HG03139 (cell line): ENCODE data around the gene PPP2R5D.
A peak's percentile ranks its signal among the peaks of the same experiment; 100 is the strongest.
"Not testable (repeated sequence)": the region's sequence is repeated elsewhere in the genome, so short reads cannot be mapped to it uniquely, and the experiment has no call there.

Experiments
- ATAC-seq: cut with Tn5 transposase; IDR thresholded peaks from one replicate; pipeline ENCODE4 v1.9.1; 2021; ENCODE audit not compliant: unreplicated experiment

PPP2R5D gene

DNA sequence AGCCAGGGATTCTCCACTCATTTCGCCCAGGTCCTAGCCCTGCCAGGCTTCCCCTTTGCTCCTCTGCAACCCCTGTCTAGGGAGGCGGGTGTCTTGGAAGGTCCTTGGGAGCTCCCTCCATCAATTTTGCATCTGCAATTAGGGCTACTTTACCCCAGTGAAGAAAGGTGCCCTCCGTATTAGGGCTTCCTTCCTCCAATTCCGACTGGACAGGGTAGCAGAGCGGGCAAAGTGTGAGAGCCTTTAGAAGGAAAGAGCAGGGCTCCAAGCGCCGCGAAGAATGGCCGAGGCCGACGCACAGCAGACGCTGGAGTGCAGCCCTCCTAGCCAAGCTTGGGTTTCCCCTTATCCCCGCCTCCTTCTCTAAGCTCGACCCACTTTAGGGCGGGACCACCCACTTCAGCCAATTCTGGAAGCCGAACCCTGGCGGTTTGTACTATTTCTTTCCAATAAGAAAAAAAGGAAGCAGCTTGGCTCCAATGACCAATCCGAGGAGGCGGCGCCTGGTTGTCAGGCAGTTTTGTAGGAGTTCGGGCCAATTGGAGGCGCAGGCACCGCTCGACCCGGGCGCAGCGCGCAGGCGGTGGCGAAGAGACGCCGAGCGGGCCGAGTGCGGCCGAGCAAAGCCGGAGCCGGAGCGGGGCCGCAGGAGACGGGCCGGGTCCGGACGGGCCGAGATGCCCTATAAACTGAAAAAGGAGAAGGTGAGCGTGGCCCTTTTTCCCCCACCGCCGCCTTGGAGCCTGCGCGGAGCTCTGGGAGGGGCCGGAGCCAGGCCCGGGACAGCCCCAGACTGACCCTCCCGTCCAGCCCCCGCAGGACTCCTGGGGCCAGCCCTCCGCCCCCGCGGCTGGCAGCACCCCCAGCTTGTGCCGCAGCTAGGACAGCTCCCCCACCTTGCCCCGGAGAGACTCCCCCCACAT is at the start of gene PPP2R5D:
PPP2R5D (plus strand) TSS at position 570 of the 923 bp plus-strand sequence; CDS start at position 678, 108 bp downstream.
- ATAC-seq: peak; percentile 87

DNA sequence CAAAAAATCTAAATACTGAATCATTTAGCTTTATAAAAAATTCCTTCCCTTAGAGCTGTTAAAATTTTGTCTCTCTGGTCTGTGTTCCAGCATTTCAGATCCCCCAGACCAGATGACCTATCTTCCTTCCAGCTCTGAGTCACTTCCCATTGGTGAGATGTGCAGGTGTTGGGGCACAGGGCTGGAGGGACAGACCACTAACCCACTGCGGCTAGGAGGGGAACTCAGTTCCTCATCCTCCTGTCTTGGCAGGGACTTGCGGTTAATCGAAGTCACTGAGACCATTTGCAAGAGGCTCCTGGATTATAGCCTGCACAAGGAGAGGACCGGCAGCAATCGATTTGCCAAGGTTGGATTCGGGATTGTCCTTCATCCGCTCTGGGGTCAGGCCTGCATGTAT is 49.0 kb upstream of the PPP2R5D start:
- ATAC-seq: no peak

DNA sequence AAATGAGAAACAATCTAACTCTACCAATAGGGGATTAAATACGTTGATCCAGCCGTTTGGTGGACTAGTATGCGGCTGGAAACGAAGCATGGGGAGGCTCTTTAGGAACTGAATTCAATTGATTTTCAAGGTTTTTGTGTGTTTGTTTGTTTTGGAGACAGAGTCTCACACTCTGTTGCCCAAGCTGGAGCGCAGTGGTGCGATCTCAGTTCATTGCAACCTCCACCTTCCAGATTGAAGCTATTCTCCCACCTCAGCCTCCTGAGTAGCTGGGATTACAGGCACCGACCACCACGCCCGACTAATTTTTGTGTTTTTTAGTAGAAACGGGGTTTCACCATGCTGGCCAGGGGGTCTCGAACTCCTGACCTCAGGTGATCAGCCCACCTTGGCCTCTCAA is 48.0 kb upstream of the PPP2R5D start:
- no peak for ATAC-seq

DNA sequence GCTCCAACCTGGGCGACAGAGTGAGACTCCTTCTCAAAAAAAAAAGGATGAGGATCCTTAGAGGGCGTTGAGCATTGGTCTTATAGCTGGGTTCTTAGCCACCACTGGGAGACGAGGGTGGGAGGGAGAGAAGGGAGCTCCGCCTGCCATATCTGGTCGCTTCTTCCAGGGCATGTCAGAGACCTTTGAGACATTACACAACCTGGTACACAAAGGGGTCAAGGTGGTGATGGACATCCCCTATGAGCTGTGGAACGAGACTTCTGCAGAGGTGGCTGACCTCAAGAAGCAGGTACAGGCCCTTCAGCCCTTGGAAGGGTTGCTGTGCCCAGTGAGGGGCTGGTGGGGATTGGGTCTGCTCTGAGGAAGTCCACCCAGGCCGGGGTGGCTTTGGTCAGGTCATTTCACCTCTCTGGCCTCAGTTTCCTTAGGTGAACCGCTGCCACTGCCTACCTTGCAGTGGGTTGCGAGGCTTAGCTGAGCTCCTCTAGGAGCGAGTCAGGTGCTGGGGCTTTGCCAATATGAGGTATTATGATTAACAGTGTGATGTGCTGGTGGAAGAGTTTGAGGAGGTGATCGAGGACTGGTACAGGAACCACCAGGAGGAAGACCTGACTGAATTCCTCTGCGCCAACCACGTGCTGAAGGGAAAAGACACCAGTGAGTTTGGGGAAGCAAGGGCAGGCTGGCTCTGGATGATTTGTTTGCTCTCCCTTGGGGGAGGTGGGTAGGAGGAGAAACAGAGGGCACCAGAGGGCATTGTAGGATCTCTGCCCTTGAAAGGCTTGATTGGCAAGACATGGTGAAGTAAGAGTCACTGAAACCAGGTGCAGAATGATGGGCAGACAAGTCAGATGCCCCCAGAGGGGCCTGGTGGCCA is 46.6 kb upstream of the PPP2R5D start:
- ATAC-seq: no peak

DNA sequence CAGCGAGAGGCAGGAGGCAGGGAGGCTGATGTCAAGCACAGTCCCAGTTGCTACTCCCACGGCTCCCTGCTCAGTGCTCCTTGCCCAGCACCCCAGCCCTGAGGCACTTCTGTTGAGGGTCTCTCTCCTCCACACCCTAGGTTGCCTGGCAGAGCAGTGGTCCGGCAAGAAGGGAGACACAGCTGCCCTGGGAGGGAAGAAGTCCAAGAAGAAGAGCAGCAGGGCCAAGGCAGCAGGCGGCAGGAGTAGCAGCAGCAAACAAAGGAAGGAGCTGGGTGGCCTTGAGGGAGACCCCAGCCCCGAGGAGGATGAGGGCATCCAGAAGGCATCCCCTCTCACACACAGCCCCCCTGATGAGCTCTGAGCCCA is 46.0 kb upstream of the PPP2R5D start:
- no peak for ATAC-seq

DNA sequence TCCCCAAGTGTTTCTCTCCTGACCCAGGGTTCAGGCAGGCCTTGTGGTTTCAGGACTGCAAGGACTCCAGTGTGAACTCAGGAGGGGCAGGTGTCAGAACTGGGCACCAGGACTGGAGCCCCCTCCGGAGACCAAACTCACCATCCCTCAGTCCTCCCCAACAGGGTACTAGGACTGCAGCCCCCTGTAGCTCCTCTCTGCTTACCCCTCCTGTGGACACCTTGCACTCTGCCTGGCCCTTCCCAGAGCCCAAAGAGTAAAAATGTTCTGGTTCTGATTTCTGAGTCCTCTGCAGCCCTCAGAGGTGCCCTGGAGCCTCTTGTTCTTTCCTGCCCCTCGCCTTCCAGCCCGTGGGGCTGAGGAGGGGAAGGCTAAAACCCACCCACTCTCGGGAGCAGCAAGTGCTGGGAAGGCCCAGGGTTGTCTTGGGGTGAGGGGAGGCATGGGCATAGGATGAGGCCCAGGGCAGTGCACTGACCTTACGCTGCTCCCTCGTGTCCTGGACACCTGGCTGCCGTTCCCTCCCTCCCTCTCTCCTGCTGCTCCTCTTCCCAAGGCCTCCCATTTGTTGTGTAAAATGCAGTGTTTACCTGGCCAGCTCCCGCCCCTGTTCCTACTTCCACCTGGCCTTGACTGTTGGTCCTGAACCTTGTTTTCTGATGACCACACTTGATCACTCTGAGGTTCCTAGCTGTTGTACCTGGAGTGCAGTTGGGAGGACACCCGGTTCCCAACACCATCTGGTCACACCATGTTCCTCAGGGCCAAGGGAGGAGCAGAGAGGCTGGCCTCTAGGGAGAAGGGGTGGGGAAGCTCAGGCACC is 45.2 kb upstream of the PPP2R5D start:
- no peak for ATAC-seq

- ATAC-seq: no peak
These were observed 44.6 kb upstream of the PPP2R5D start for GRCh38 chr6:42939810-42940167.

DNA sequence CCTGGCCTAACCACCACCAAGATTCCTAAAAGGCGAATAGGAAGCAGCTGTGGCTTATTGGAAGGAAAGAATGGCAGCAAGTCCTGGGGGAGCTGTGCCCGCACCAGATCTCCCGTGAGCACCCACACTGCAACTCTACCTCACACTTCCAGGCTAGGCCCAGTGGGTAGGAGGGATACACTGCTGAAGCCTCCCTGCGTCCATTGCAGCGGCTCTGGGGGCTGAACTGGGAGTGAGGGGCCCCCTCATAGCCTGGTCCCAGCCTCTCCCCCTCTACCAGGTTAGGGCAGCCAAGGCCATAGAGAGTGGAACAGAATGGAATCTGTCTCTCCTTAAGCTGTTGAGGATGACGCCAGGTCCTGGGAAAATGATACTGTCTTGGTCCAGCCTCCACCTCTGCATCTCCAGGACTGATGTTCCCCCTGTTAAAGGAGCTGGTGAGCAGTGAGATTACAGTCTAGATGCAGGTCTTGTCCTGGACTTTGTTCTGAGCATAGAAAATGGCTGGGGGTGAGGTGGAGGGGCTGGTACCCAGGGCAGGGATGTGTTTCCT is 43.8 kb upstream of the PPP2R5D start:
- no peak for ATAC-seq

GRCh38 chr6:42941356-42941755 is 43.0 kb upstream of the PPP2R5D start:
- not testable (repeated sequence) for ATAC-seq

DNA sequence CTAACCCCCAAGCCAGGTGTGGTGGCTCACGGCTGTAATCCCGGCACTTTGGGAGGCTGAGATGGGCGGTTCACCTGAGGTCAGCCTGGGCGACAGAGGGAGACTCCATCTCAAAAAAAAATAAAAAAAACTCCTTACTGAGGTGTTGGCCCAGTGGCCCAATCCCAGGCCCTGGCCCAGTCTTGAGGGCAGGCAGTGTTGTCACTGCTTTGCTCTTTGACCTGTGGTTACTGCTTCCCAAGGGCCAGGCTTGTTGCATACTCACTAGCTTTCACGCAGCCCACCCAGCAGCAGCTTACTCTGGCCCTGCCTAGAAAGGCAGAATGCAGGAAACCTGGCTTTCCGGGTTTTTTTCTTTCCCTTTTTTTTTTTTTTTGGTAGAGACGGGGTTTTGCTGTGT is 41.9 kb upstream of the PPP2R5D start:
- ATAC-seq: no peak

DNA sequence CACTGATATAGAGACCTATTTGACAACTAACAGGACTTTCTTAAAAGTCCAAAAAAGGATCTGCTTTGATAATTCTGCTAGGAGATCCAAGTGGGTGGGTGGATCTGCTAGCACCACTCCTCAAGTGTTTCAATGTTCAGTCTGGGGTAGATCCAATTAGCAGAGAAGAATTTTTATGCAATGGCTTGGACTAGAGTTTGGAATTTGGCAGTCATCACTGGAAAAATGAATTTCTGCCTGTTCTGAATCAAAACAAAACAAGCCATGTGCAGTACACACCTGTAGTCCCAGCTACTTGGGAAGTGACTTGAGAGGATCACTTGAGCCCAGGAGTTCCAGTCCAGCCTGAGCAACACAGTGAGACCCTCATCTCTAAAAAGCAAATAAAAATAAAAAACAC is 36.4 kb upstream of the PPP2R5D start:
- ATAC-seq: no peak

DNA sequence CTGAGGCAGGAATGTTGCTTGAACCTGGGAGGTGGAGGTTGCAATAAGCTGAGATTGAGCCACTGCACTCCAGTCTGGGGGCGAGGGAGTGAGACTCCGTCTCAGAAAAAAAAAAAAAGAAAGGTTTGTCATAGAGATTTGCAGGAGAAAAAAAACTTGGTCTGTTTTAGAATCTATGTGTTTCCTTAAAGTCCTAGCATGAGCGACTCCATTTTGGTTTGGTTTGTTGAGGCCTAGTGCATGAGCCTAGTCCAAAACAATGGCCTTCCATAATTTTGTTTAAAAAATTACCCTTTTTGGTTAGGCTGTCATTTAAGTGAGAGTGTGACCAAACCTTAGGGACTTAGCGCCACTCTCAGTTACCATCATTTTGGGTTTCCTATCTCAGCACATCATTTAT is 32.0 kb upstream of the PPP2R5D start:
- no peak for ATAC-seq

DNA sequence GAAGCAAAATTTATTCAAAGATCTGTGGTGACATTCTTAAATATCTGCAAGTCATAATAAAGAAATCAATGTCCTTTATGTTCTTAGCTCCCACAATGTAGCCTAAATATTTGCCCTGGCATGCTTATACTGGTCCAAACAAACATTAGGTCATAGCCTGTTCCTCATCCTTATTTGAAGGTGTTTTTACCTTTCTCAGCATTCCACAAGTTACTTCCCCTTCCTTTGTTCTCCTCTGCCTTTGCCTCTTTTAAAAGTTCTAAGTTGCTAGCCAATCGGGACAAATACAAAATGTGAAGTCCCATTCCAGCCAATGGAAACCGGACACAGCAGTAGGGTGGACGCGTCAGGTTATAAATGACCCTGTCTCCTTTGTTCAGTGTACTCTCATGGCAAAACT is 30.0 kb upstream of the PPP2R5D start:
- ATAC-seq: not testable (repeated sequence)

DNA sequence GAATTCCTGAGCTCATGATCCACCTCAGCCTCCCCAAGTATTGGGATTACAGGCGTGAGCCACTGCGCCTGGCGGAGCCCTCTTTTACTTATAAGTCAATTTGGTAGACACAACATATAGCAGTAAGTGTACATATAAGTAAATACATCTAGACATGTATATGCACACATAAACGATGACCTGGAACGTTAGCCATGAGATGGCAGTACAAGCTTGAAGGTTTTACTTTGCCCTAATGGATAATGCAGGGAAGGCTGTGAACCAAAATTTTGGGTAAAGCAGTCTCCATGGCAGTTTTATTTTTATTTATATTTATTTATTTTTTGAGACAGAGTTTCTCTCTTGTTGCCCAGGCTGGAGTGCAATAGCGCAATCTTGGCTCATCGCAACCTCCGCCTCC is 26.2 kb upstream of the PPP2R5D start:
- ATAC-seq: no peak

DNA sequence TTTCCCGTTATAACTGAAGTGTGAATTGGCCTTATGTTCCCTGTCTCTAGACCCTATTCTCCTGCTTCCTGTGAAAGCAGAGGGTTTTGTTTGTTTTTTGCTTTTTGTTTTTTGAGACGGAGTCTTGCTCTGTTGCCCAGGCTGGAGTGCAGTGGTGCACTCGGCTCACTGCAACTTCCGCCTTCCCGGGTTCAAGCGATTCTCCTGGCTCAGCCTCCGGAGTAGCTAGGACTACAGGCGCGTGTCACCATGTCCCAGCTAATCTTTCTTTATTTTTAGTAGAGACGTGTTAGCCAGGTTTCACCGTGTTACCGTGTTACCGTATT is 24.5 kb upstream of the PPP2R5D start:
- no peak for ATAC-seq

DNA sequence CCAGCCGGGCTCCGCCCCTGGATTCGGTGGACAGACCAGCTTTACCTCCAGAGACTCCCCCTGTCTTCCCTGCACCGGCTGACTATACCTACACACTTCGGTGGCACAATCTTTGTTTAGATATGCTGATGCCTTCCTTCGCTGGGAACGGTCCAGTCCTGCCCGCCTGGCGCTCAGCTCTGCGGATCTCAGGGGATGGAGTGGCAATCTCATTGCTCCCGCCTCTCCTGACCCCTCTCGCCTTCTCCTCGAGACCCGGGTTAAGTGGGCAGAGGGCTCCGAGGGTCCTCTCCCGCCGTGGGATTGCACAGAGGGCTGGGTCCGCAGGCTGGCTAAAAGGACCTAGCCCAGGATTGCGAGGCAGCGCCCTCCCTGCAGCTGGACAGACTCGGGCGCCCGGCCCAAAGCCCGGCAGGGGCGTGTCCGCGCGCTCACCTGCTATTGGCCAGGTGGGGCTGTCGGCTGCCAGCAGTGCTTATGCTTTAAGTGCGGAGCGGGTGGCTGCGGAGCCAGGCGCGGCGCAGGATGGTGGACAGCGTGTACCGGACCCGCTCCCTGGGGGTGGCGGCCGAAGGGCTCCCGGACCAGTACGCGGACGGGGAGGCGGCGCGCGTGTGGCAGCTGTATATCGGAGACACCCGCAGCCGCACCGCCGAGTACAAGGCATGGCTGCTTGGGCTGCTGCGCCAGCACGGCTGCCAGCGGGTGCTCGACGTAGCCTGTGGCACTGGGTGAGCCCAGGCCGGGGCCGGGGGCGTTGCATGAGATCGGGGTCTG is 23.9 kb upstream of the PPP2R5D start, which contains the start of gene GNMT:
GNMT (plus strand) TSS at position 512 of the 777 bp plus-strand sequence; CDS start at position 526, 14 bp downstream.
- ATAC-seq: no peak

DNA sequence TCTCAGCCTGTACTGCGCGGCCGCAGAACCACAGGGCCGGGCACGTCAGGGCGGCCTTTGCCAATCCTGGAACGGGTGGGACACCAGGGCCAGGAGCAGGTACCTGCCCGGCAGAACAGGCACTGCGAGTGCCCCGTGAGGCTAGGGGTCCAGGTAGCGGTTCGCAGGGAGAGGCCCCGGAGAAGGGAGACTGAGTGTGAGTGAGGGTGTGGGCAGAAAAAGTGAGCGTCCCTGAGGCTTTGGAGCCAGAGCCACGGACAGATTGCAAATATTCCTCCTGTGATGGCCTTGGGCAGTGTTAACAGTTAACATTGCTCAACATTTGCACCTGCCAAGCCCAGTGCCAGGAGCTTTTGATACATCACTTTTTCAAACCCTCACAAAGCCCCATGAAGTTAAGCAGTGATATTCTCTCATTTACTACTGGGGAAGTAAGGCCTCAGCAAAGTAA is 23.3 kb upstream of the PPP2R5D start:
- ATAC-seq: no peak

GRCh38 chr6:42962096-42962495 is 22.3 kb upstream of the PPP2R5D start:
- no peak for ATAC-seq

- no peak for ATAC-seq
These were observed 21.7 kb upstream of the PPP2R5D start for GRCh38 chr6:42962502-42963178.
